ENCODE data around the gene HYPK. TPM values are rescaled to one million over a fixed set of nuclear protein-coding genes. Genes with fewer than 3 reads are reported as not detected.
"Not testable (repeated sequence)": the region's sequence is repeated elsewhere in the genome, so short reads cannot be mapped to it uniquely, and the experiment has no call there.

The HYPK gene
- total RNA-seq, 2 donors from 2014 or later, result 5.0 to 25.7 TPM

DNA sequence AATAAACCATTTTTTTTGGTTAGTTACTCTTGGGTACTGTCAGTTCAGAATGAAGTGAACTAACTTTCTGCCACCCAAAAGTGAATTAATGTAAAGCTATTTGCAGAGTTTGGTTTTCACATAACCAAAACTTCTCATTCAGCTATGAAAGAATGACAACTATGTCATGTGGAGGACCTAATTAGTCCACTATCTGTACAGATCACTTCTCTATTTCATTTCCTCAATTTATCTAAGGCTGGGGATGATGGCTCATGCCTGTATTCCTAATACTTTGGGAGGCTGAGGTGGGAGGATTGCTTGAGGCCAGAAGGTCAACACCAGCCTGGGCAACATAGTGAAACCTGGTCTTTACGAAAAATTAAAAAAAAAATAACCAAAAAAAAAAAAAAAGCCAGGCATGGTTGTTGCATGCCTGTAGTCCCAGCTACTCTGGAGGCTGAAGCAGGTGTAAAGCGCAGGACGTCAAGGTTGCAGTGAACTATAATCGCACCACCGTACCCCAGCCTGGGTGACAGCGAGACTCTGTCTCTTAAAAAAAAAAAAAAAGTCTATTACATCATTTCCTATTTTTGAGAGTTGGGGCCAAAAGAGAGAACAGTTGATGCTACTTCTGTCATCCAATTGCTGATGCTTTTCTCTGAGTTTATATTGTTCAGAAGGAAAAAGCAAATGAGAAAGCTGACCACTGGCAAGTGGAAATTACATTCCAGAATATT, 8.7 kb downstream of the HYPK start:
- H3K9ac ChIP-seq (ENCODE audit: low read depth in 2 of 2, low read length in 2 of 2), result no peak overlapping the region
- H3K36me3 ChIP-seq, result peaks cover 24% of the 10 kb centered on the region
- no peak overlapping the region for H3K27ac ChIP-seq
- intact Hi-C loops (cut with DNase I), result no loop called here
- no peak overlapping the region for H3K4me3 ChIP-seq
- no peaks in the 10 kb centered on the region for H3K27me3 ChIP-seq
- H3K9me3 ChIP-seq, result no peaks in the 10 kb centered on the region
- DNase-seq, result no peak
- H3K4me1 ChIP-seq, result no peaks in the 10 kb centered on the region
- TF ChIP-seq, protein P1, sequence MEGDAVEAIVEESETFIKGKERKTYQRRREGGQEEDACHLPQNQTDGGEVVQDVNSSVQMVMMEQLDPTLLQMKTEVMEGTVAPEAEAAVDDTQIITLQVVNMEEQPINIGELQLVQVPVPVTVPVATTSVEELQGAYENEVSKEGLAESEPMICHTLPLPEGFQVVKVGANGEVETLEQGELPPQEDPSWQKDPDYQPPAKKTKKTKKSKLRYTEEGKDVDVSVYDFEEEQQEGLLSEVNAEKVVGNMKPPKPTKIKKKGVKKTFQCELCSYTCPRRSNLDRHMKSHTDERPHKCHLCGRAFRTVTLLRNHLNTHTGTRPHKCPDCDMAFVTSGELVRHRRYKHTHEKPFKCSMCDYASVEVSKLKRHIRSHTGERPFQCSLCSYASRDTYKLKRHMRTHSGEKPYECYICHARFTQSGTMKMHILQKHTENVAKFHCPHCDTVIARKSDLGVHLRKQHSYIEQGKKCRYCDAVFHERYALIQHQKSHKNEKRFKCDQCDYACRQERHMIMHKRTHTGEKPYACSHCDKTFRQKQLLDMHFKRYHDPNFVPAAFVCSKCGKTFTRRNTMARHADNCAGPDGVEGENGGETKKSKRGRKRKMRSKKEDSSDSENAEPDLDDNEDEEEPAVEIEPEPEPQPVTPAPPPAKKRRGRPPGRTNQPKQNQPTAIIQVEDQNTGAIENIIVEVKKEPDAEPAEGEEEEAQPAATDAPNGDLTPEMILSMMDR (IDR thresholded peaks at IDR 0.05), result no peak

DNA sequence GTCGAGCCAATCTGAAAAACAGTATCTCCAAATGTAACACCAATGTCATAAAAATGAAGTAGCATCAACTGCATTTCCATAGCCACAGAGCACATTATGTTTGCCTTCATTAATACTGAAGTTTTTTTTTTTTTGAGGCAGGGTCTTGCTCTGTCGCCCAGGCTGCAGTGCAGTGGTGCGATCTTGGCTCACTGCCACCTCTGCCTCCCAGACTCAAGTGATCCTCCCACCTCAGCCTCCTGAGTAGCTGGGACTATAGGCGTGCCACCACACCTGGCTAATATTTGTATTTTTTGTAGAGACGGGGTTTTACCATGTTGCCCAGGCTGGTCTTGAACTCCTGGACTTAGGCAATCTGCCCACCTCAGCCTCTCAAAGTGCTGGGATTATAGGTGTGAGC, 14.7 kb downstream of the HYPK start:
- H3K27ac ChIP-seq; intact Hi-C loops (cut with DNase I); H3K4me3 ChIP-seq; H3K27me3 ChIP-seq; H3K9me3 ChIP-seq; H3K9ac ChIP-seq (ENCODE audit: low read depth in 2 of 2, low read length in 2 of 2); H3K4me1 ChIP-seq; DNase-seq: not testable (repeated sequence)
- peaks cover 18% of the 10 kb centered on the region for H3K36me3 ChIP-seq

DNA sequence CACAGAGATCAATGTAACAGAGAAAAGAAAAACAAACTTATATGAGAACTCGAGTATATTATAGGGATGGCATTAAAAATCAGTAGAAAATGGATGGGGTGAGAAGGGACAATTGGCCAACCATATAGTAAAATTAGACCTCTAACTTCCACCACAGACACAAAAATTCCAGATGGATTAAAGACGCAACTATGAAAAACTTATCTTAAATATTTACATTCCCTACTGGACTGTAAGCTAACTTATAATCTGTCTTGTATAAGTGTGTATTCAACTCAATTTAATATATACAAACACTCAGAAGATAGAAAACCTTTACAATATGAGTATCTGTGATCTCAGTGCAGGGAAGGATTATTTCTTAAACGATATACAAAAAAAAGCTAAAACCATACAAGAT, 21.1 kb downstream of the HYPK start:
- peaks cover 14% of the 10 kb centered on the region for H3K4me1 ChIP-seq
- no peaks in the 10 kb centered on the region for H3K27me3 ChIP-seq
- H3K27ac ChIP-seq, result no peak overlapping the region
- H3K9ac ChIP-seq (ENCODE audit: low read depth in 2 of 2, low read length in 2 of 2), result no peak overlapping the region
- no peak for DNase-seq
- intact Hi-C loops (cut with DNase I), result no loop called here
- H3K4me3 ChIP-seq, result no peak overlapping the region
- TF ChIP-seq, protein P1 (IDR thresholded peaks at IDR 0.05), result no peak
- peaks cover under 1% of the 10 kb centered on the region for H3K36me3 ChIP-seq
- H3K9me3 ChIP-seq, result no peaks in the 10 kb centered on the region

DNA sequence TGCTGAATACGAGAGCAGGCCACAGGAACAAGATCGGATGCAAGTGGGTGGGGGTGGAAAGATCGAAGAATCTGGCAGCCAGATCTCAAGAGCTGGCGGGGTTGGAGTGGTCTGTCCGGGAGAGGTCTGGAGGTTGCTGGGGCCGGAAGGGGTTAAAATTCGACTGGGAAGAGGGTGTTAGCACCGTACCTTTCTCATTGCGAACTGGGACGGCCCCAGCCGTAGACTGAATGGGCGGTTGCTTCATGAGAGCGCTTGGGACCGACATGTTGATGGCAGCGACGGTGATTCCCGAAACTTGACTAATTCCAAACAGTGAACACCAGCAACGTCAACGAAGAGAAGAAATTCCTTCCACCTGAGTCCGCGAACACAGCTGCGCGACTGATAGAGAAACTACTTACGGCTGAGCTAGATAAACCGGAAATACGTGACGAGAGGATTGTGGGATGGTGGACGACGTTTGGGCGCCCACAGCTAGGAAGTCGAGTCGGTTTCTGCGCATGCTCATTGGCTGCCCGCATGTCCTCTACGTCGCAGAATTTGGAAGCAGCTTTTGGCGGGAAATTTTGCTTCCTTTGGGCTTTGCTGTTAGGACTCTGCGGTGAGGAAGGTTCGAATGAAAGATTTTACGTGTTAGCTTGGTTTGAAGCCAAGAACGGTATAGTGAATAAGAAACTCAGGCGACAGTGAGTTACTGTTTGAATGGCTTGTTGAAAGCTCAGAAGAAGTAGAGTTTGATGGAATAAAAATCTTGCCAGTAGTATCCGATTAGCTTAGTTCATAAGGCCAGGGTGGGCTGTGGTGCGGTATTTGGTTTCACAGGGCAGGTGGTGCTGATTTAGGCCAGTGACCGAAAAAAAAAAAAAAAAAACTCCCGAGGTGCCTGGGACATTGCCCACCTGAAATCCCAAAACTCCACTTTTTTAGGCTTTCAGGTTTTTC, 24.2 kb downstream of the HYPK start, which contains the start of gene MFAP1:
MFAP1 (minus strand) TSS at position 389 of the 945 bp plus-strand sequence; CDS start at position 268, 121 bp downstream.
- TF ChIP-seq, protein P1 (IDR thresholded peaks at IDR 0.05), result no peak
- Histone ChIP-seq H3K9me3 (no peaks in the 10 kb centered on the region), H3K4me3 (peak within 1 kb of the TSS; percentile 68), H3K27ac (peak within 1 kb of the TSS; percentile 87), H3K9ac (ENCODE audit: low read depth in 2 of 2, low read length in 2 of 2) (peak within 1 kb of the TSS; percentile 71 to 90), H3K27me3 (no peaks in the 10 kb centered on the region), H3K36me3 (no peaks in the 10 kb centered on the region), H3K4me1 (peaks cover 14% of the 10 kb centered on the region)
- intact Hi-C loops (cut with DNase I), result no loop called here
- peak; percentile 95 for DNase-seq

DNA sequence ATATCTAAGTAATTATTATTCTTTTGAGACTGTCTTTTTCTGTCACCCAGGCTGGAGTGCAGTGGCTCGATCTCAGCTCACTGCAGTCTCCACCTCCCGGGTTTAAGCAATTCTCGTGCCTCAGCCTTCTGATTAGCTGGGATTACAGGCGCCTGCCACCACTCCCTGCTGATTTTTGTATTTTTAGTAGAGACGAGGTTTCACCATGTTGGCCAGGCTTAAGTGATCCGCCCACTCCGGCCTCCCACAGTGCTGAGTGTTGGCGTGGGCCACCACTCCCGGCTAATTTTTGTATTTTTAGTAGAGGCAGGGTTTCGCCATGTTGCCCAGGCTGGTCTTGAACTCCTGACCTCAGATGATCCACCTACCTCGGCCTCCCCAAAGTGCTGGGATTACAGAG, 24.9 kb downstream of the HYPK start:
- H3K36me3 ChIP-seq; H3K27me3 ChIP-seq; H3K9ac ChIP-seq (ENCODE audit: low read depth in 2 of 2, low read length in 2 of 2); intact Hi-C loops (cut with DNase I); H3K27ac ChIP-seq; DNase-seq; H3K4me3 ChIP-seq; H3K9me3 ChIP-seq: not testable (repeated sequence)
- H3K4me1 ChIP-seq, result peaks cover 14% of the 10 kb centered on the region

DNA sequence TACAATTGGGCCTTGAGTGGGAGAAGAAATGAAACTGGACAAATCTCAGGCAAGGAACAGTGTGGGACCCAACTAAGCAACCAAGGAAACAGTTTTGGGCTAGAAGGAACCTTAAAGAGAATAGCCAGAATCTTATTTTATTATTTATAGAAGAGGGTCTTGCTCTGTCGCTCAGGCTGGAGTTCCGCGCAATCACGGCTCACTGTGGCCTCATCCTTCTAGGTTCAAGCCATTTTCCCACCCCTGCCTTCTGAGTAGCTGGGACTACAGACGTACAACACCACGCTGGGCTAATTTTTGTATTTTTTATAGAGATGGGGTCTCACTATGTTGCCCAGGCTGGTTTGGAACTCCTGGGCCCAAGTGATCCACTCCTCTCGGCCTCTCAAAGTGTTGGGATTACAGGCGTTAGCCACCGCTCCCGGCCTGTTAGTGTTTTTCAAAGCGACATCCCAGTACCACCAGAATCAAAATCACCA, 25.7 kb downstream of the HYPK start:
- TF ChIP-seq, protein P1 (IDR thresholded peaks at IDR 0.05), result no peak
- intact Hi-C loops (cut with DNase I), result no loop called here

More for the DNA sequence above, 25.7 kb downstream of the HYPK start:
- H3K27me3 ChIP-seq, result no peaks in the 10 kb centered on the region
- no peak for DNase-seq
- H3K27ac ChIP-seq, result peak overlapping the region; percentile 53
- no peaks in the 10 kb centered on the region for H3K9me3 ChIP-seq
- peak overlapping the region; percentile 49 for H3K4me3 ChIP-seq
- H3K36me3 ChIP-seq, result no peaks in the 10 kb centered on the region
- no peak overlapping the region for H3K9ac ChIP-seq (ENCODE audit: low read depth in 2 of 2, low read length in 2 of 2)
- H3K4me1 ChIP-seq, result peaks cover 14% of the 10 kb centered on the region
